Prostate gland (tissue), 2 donors: ENCODE data around the gene PKP3. TPM values are rescaled to one million over a fixed set of nuclear protein-coding genes. Genes with fewer than 3 reads are reported as not detected.

ENCODE experiments used
- DNase-seq: peaks from one replicate; pipeline ENCODE4 v3.0.0-alpha.2; 2019; ENCODE audit warnings: low spot score
- H3K27ac ChIP-seq, 2 donors: fragments of 200-600 bp; sonication (generic); 2 replicates each; pipeline ENCODE4 v1.5.1; 2017 to 2019
- H3K27me3 ChIP-seq: fragments of 200-600 bp; sonication (generic); replicated peaks from 2 replicates; pipeline ENCODE4 v1.5.1; 2019; ENCODE audit not compliant: insufficient read depth
- H3K36me3 ChIP-seq, 2 donors: fragments of 200-600 bp; sonication (generic); 1 replicate in 1 of 2; 2 replicates in 1 of 2; pipeline versions ENCODE4 v1.5.1 to v1.8.1; 2017 to 2019
- H3K4me1 ChIP-seq: fragments of 200-600 bp; sonication (generic); replicated peaks from 2 replicates; pipeline ENCODE4 v1.5.1; 2019
- H3K4me3 ChIP-seq, 2 donors: fragments of 200-600 bp; sonication (generic); 2 replicates each; pipeline ENCODE4 v1.5.1; 2017 to 2019
- H3K9me3 ChIP-seq: fragments of 200-600 bp; sonication (generic); 2 replicates; pipeline ENCODE4 v1.5.1; 2017
- POLR2A ChIP-seq: fragments of 450-650 bp; IDR thresholded peaks from one replicate; pipeline ENCODE4 v1.6.1; 2016; ENCODE audit warnings: antibody characterized with exemption, mild to moderate bottlenecking
- POLR2AphosphoS5 ChIP-seq: sonication (generic); formaldehyde crosslinking; IDR thresholded peaks from one replicate; pipeline ENCODE4 v1.6.1; 2017; ENCODE audit warnings: antibody characterized with exemption
- WGBS: methylation state at CpG from one replicate; pipeline ENCODE4 v1.1.5; 2018; 5-methylcytosine and 5-hydroxymethylcytosine counted together
- intact Hi-C: fragments of 100-400 bp; cut with DNase I; formaldehyde crosslinking; loops from one replicate; pipeline ENCODE4 v1.14.2; 2022
- total RNA-seq, 2 donors: library from RNA; depleted of rRNA; stranded (reverse); fragments of >200 nt; gene quantifications; one replicate each; pipeline ENCODE4 v1.1.0, GENCODE V29; 2016
- TF ChIP-seq, protein P1 (sequence below), 4 experiments: fragments of 200-600 bp in 2 of 4; fragments of 450-650 bp in 2 of 4; sonication (generic) in 2 of 4; IDR thresholded peaks; 1 replicate in 3 of 4; 2 replicates in 1 of 4; pipeline ENCODE4 v1.5.1; 2016 to 2019; ENCODE audit warnings: antibody characterized with exemption in 4 of 4, mild to moderate bottlenecking in 2 of 4, moderate library complexity in 2 of 4

PKP3 gene
- total RNA-seq, 2 donors from 2014 or later, result 58.6 to 88.4 TPM

DNA sequence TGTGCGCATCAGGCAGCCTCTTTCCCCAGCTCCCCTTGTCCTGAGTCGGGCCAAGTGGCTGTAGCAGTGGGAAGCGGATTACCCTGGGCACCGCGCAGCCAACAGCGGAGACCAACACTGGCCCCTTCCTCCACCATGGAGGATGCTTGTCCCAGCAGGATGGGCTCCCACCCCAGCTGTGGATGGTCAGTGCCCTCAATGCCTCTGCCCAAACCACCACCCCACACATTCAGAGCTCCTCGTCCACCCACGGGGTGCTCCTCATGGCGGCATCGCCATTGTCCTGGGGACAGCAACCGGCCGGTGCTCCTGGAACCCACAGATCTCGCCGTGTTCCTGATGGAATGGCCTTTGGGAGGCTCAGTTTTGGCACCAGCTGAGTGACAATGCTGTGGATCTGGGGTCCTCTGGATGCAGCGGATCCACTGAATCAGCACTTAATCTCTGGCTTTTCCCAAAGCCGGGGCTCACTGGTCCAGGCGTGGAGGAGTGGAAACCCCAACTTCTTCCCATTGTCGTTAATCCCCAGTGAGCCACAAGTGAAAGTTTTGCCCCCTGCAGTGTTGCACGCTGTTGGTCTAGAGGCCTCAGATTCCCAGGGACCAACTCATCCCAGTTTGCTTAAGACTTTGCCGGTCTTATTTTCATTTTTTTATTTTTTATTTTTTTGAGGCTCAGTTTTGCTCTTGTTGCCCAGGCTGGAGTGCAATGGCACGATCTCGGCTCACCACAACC lies 28.9 kb upstream of the PKP3 start:
- no peaks in the 10 kb centered on the region for H3K4me1 ChIP-seq
- intact Hi-C loops, result no loop called here
- no peaks in the 10 kb centered on the region for H3K36me3 ChIP-seq
- 90% methylated on average over 22 of the region's 22 CpGs for WGBS
- no peaks in the 10 kb centered on the region for H3K27me3 ChIP-seq
- H3K27ac ChIP-seq, result no peak overlapping the region
- H3K9me3 ChIP-seq, result no peaks in the 10 kb centered on the region
- no peak overlapping the region for H3K4me3 ChIP-seq
- TF ChIP-seq POLR2AphosphoS5, result no peak
- TF ChIP-seq POLR2A, result no peak
- TF ChIP-seq, protein P1, sequence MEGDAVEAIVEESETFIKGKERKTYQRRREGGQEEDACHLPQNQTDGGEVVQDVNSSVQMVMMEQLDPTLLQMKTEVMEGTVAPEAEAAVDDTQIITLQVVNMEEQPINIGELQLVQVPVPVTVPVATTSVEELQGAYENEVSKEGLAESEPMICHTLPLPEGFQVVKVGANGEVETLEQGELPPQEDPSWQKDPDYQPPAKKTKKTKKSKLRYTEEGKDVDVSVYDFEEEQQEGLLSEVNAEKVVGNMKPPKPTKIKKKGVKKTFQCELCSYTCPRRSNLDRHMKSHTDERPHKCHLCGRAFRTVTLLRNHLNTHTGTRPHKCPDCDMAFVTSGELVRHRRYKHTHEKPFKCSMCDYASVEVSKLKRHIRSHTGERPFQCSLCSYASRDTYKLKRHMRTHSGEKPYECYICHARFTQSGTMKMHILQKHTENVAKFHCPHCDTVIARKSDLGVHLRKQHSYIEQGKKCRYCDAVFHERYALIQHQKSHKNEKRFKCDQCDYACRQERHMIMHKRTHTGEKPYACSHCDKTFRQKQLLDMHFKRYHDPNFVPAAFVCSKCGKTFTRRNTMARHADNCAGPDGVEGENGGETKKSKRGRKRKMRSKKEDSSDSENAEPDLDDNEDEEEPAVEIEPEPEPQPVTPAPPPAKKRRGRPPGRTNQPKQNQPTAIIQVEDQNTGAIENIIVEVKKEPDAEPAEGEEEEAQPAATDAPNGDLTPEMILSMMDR (IDR thresholded peaks at IDR 0.05), result no peak
- no peak for DNase-seq

GRCh38 chr11:365831-366230 lies 28.2 kb upstream of the PKP3 start:
- H3K27ac ChIP-seq, result no peak overlapping the region
- no peaks in the 10 kb centered on the region for H3K4me1 ChIP-seq
- TF ChIP-seq, protein P1 (IDR thresholded peaks at IDR 0.05), result no peak
- TF ChIP-seq POLR2A (no peak), POLR2AphosphoS5 (no peak)
- H3K9me3 ChIP-seq, result no peaks in the 10 kb centered on the region
- no peak overlapping the region for H3K4me3 ChIP-seq
- no peak for DNase-seq
- WGBS, result 83% methylated on average over 15 of the region's 16 CpGs
- H3K36me3 ChIP-seq, result no peaks in the 10 kb centered on the region
- intact Hi-C loops, result no loop called here
- H3K27me3 ChIP-seq, result no peaks in the 10 kb centered on the region

DNA sequence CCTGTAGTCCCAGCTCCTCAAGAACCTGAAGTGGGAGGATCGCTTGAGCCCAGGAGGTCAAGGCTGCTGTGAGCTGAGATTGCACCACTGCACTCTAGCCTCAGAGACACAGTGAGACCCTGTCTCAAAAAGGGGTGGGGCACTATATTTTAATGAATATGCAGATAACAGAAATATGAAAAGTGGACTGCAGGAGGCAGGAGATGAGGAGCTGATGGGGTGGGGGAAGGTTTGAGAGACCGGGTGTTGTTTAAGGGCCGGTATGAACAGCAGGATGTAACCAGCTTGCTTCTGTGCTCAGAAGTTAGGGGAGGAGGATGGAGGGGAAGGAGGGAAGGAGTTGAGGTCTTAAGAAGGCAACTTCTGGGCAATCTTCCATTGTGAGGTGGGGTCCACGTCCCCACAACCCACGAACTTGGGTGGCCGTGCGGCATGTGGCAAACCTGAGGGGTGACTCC lies 26.0 kb upstream of the PKP3 start:
- TF ChIP-seq POLR2A, result no peak
- no peak for TF ChIP-seq POLR2AphosphoS5
- TF ChIP-seq, protein P1 (IDR thresholded peaks at IDR 0.05), result no peak
- no peak overlapping the region for H3K27ac ChIP-seq
- H3K4me3 ChIP-seq, result no peak overlapping the region
- no peaks in the 10 kb centered on the region for H3K27me3 ChIP-seq
- WGBS, result 32% methylated on average over 7 of the region's 7 CpGs
- DNase-seq, result no peak
- intact Hi-C loops, result no loop called here
- H3K36me3 ChIP-seq, result no peaks in the 10 kb centered on the region
- no peaks in the 10 kb centered on the region for H3K9me3 ChIP-seq
- no peaks in the 10 kb centered on the region for H3K4me1 ChIP-seq

GRCh38 chr11:368414-369335 lies 25.3 kb upstream of the PKP3 start:
- 5% methylated on average over 20 of the region's 61 CpGs for WGBS
- Histone ChIP-seq H3K9me3 (no peaks in the 10 kb centered on the region), H3K27me3 (no peaks in the 10 kb centered on the region), H3K4me1 (no peaks in the 10 kb centered on the region), H3K27ac (no peak overlapping the region), H3K4me3 (peak overlapping the region; percentile 10 to 32), H3K36me3 (no peaks in the 10 kb centered on the region)
- TF ChIP-seq, protein P1 (IDR thresholded peaks at IDR 0.05), result no peak
- TF ChIP-seq POLR2A, result no peak
- no peak for DNase-seq
- intact Hi-C loops, result no loop called here
